DMS114 treated with DMSO at 0.1 percent for 48 hours (cell line): ENCODE results near the gene RSPRY1.
"Not testable (repeated sequence)": the region's sequence is repeated elsewhere in the genome, so short reads cannot be mapped to it uniquely, and the experiment has no call there.

ENCODE experiments used
- DNase-seq: peaks from one replicate; lab custom pipeline; 2025; ENCODE audit not compliant: unreplicated experiment; lab: John Stamatoyannopoulos, UW

Gene RSPRY1

GRCh38 chr16:57252148-57252721 lies 66.1 kb downstream of the RSPRY1 start:
- DNase-seq = no peak

GRCh38 chr16:57253466-57253865 lies 67.3 kb downstream of the RSPRY1 start:
- DNase-seq = no peak

- no peak for DNase-seq
Measured at GRCh38 chr16:57255686-57256415, 69.7 kb downstream of the RSPRY1 start.

- DNase-seq = no peak
Measured at GRCh38 chr16:57256601-57257395, 70.7 kb downstream of the RSPRY1 start.

GRCh38 chr16:57257455-57258070 lies 71.4 kb downstream of the RSPRY1 start:
- no peak for DNase-seq

GRCh38 chr16:57258226-57258909 lies 72.2 kb downstream of the RSPRY1 start:
- DNase-seq = no peak

- DNase-seq = no peak
Measured at GRCh38 chr16:57258910-57259475, 72.9 kb downstream of the RSPRY1 start.

GRCh38 chr16:57260294-57260929 lies 74.3 kb downstream of the RSPRY1 start:
- no peak for DNase-seq

GRCh38 chr16:57261806-57262205 lies 75.7 kb downstream of the RSPRY1 start:
- no peak for DNase-seq

- no peak for DNase-seq
Measured at GRCh38 chr16:57262841-57263540, 76.9 kb downstream of the RSPRY1 start.

- no peak for DNase-seq
Measured at GRCh38 chr16:57263541-57264351, 77.6 kb downstream of the RSPRY1 start.

GRCh38 chr16:57264381-57264780 lies 78.3 kb downstream of the RSPRY1 start:
- no peak for DNase-seq

- DNase-seq = no peak
Measured at GRCh38 chr16:57264950-57265371, 78.8 kb downstream of the RSPRY1 start.

GRCh38 chr16:57265850-57266530 lies 79.9 kb downstream of the RSPRY1 start:
- no peak for DNase-seq

- DNase-seq = no peak
Measured at GRCh38 chr16:57266531-57267260, 80.6 kb downstream of the RSPRY1 start.

GRCh38 chr16:57267343-57267742 lies 81.2 kb downstream of the RSPRY1 start:
- not testable (repeated sequence) for DNase-seq
